Lower leg skin (tissue), 3 donors: ENCODE measurements around the gene OTOP1.

Experiments used
- POLR2A ChIP-seq, 2 donors: fragments of 450-650 bp; IDR thresholded peaks; one replicate each; pipeline ENCODE4 v1.6.1; 2016 to 2017; ENCODE audit warnings: antibody characterized with exemption in 2 of 2, mild to moderate bottlenecking in 1 of 2, moderate library complexity in 1 of 2
- TF ChIP-seq, protein P1 (sequence below), 3 donors: fragments of 450-650 bp; IDR thresholded peaks; one replicate each; pipeline ENCODE4 v1.5.1; 2016; ENCODE audit warnings: antibody characterized with exemption in 3 of 3, mild to moderate bottlenecking in 3 of 3, moderate library complexity in 2 of 3

DNA sequence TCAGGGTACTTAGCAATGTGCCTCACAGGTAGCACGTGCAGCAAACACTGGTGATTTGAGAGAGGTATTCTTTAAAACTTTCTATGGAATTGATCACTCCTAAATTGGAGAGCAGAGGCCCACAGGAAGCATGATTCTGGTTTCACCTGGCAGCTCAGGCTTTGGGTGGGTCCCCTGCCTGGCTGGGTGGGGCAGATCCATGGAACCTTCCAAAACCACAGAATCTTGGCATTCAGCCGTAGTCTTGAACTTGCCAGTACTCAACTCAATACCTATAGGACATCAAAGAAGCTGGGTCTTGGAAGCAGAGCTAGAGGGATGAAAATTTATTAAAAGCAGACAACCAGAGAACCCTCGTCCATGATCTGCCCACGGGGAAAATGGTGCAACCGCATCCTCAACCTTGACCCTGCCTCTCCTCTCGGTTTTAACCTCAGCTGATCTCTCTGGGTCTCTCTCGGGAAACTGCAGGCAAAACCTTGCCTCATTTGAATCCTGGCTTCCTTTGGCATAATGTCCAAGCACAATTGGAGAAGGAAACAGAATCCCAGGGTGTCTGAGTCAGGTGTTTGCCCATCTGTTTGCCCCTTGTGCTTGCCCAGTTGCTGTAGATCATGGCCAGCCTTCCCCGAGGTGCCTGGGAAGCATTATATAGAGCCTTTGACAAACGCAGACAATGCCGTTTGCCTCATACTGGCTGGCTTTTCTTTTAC is 22.9 kb downstream of the OTOP1 start:
- TF ChIP-seq, protein P1, sequence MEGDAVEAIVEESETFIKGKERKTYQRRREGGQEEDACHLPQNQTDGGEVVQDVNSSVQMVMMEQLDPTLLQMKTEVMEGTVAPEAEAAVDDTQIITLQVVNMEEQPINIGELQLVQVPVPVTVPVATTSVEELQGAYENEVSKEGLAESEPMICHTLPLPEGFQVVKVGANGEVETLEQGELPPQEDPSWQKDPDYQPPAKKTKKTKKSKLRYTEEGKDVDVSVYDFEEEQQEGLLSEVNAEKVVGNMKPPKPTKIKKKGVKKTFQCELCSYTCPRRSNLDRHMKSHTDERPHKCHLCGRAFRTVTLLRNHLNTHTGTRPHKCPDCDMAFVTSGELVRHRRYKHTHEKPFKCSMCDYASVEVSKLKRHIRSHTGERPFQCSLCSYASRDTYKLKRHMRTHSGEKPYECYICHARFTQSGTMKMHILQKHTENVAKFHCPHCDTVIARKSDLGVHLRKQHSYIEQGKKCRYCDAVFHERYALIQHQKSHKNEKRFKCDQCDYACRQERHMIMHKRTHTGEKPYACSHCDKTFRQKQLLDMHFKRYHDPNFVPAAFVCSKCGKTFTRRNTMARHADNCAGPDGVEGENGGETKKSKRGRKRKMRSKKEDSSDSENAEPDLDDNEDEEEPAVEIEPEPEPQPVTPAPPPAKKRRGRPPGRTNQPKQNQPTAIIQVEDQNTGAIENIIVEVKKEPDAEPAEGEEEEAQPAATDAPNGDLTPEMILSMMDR (IDR thresholded peaks at IDR 0.05): no peak
- no peak for TF ChIP-seq POLR2A (IDR thresholded peaks at IDR 0.05)
